HEK293 (cell line): ENCODE measurements around the gene SELENOM.

Experiments used
- INSM2 ChIP-seq: fragments of 450-650 bp; formaldehyde crosslinking; IDR thresholded peaks from 2 replicates; pipeline ENCODE4 v1.5.1; 2016; ENCODE audit warnings: missing biosample characterization, missing genetic modification characterization
- KLF1 ChIP-seq: fragments of 450-650 bp; formaldehyde crosslinking; IDR thresholded peaks from 2 replicates; pipeline ENCODE4 v1.5.1; 2016; ENCODE audit warnings: missing biosample characterization, missing genetic modification characterization
- KLF10 ChIP-seq: fragments of 450-650 bp; IDR thresholded peaks from 2 replicates; pipeline ENCODE4 v1.5.1; 2018; ENCODE audit warnings: missing biosample characterization, mild to moderate bottlenecking, missing genetic modification characterization
- KLF16 ChIP-seq: fragments of 450-650 bp; formaldehyde crosslinking; IDR thresholded peaks from 2 replicates; pipeline ENCODE4 v1.5.1; 2017; ENCODE audit warnings: missing biosample characterization, missing genetic modification characterization
- KLF8 ChIP-seq: fragments of 450-650 bp; formaldehyde crosslinking; IDR thresholded peaks from 2 replicates; pipeline ENCODE4 v1.5.1; 2016; ENCODE audit warnings: missing biosample characterization, missing genetic modification characterization
- MYNN ChIP-seq: fragments of 450-650 bp; formaldehyde crosslinking; IDR thresholded peaks from 2 replicates; pipeline ENCODE4 v1.5.1; 2016; ENCODE audit warnings: missing biosample characterization, missing genetic modification characterization, borderline replicate concordance
- PRDM6 ChIP-seq: fragments of 450-650 bp; formaldehyde crosslinking; IDR thresholded peaks from 2 replicates; pipeline ENCODE4 v1.5.1; 2017; ENCODE audit warnings: missing biosample characterization, missing genetic modification characterization
- TCF7L2 ChIP-seq: IDR thresholded peaks from 2 replicates; pipeline ENCODE4 v1.6.1; 2011; ENCODE audit warnings: low read depth, mild to moderate bottlenecking, inconsistent platforms, low read length, moderate library complexity, borderline replicate concordance
- WT1 ChIP-seq: fragments of 450-650 bp; formaldehyde crosslinking; IDR thresholded peaks from 2 replicates; pipeline ENCODE4 v1.5.1; 2016; ENCODE audit warnings: missing biosample characterization, missing genetic modification characterization
- ZBTB11 ChIP-seq: fragments of 450-650 bp; formaldehyde crosslinking; conservative IDR thresholded peaks from 2 replicates; pipeline ENCODE4 v1.5.1; 2016; ENCODE audit warnings: low read depth, missing biosample characterization, missing genetic modification characterization
- ZBTB7A ChIP-seq: fragments of 450-650 bp; formaldehyde crosslinking; IDR thresholded peaks from 2 replicates; pipeline ENCODE4 v1.5.1; 2016; ENCODE audit warnings: low read depth, missing biosample characterization, missing genetic modification characterization
- ZFP37 ChIP-seq: fragments of 450-650 bp; formaldehyde crosslinking; IDR thresholded peaks from 2 replicates; pipeline ENCODE4 v1.5.1; 2016; ENCODE audit warnings: missing biosample characterization, missing genetic modification characterization
- ZIC2 ChIP-seq: fragments of 450-650 bp; formaldehyde crosslinking; IDR thresholded peaks from 2 replicates; pipeline ENCODE4 v1.5.1; 2016; ENCODE audit warnings: missing biosample characterization, missing genetic modification characterization
- ZNF112 ChIP-seq: fragments of 450-650 bp; formaldehyde crosslinking; IDR thresholded peaks from 2 replicates; pipeline ENCODE4 v1.5.0; 2017; ENCODE audit warnings: missing biosample characterization, missing genetic modification characterization
- ZNF138 ChIP-seq: fragments of 450-650 bp; formaldehyde crosslinking; IDR thresholded peaks from 2 replicates; pipeline ENCODE4 v1.5.1; 2016; ENCODE audit warnings: missing biosample characterization, missing genetic modification characterization, borderline replicate concordance
- ZNF146 ChIP-seq: fragments of 450-650 bp; formaldehyde crosslinking; IDR thresholded peaks from 2 replicates; pipeline ENCODE4 v1.5.1; 2016; ENCODE audit warnings: missing biosample characterization, missing genetic modification characterization
- ZNF169 ChIP-seq: fragments of 450-650 bp; formaldehyde crosslinking; IDR thresholded peaks from 2 replicates; pipeline ENCODE4 v1.5.1; 2016; ENCODE audit warnings: missing biosample characterization, missing genetic modification characterization
- ZNF274 ChIP-seq, 2 experiments: fragments of 200-500 bp in 1 of 2; fragments of 450-650 bp in 1 of 2; sonication (Bioruptor generic) in 1 of 2; formaldehyde crosslinking in 1 of 2; IDR thresholded peaks; 2 replicates each; pipeline versions ENCODE4 v1.5.1 to v1.6.1; 2014 to 2016; ENCODE audit warnings: borderline replicate concordance in 1 of 2, inconsistent platforms in 1 of 2, low read length in 1 of 2, missing biosample characterization in 1 of 2, missing genetic modification characterization in 1 of 2
- ZNF341 ChIP-seq: fragments of 450-650 bp; formaldehyde crosslinking; IDR thresholded peaks from 2 replicates; pipeline ENCODE4; 2016; ENCODE audit warnings: low read depth, missing biosample characterization, missing genetic modification characterization
- ZNF398 ChIP-seq: fragments of 450-650 bp; formaldehyde crosslinking; IDR thresholded peaks from 2 replicates; pipeline ENCODE4 v1.5.1; 2017; ENCODE audit warnings: missing biosample characterization, missing genetic modification characterization
- ZNF416 ChIP-seq: fragments of 450-650 bp; formaldehyde crosslinking; IDR thresholded peaks from 2 replicates; pipeline ENCODE4 v1.5.1; 2016; ENCODE audit warnings: missing biosample characterization, missing genetic modification characterization
- ZNF48 ChIP-seq: fragments of 450-650 bp; formaldehyde crosslinking; IDR thresholded peaks from 2 replicates; pipeline ENCODE4 v1.5.1; 2016; ENCODE audit warnings: missing biosample characterization, missing genetic modification characterization
- ZNF488 ChIP-seq: fragments of 450-650 bp; formaldehyde crosslinking; IDR thresholded peaks from 2 replicates; pipeline ENCODE4 v1.5.1; 2016; ENCODE audit warnings: missing biosample characterization, missing genetic modification characterization
- ZNF580 ChIP-seq: fragments of 450-650 bp; formaldehyde crosslinking; IDR thresholded peaks from 2 replicates; pipeline ENCODE4 v1.5.1; 2016; ENCODE audit warnings: missing biosample characterization, missing genetic modification characterization
- ZNF610 ChIP-seq: fragments of 450-650 bp; formaldehyde crosslinking; IDR thresholded peaks from 2 replicates; pipeline ENCODE4 v1.5.1; 2016; ENCODE audit warnings: missing biosample characterization, missing genetic modification characterization, borderline replicate concordance
- ZNF621 ChIP-seq: fragments of 450-650 bp; formaldehyde crosslinking; IDR thresholded peaks from 2 replicates; pipeline ENCODE4 v1.5.1; 2017; ENCODE audit warnings: missing biosample characterization, missing genetic modification characterization
- ZNF777 ChIP-seq: fragments of 450-650 bp; formaldehyde crosslinking; IDR thresholded peaks from 2 replicates; pipeline ENCODE4 v1.5.1; 2017; ENCODE audit warnings: missing biosample characterization, missing genetic modification characterization, borderline replicate concordance
- ZSCAN23 ChIP-seq: fragments of 450-650 bp; formaldehyde crosslinking; IDR thresholded peaks from 2 replicates; pipeline ENCODE4 v1.5.1; 2016; ENCODE audit warnings: missing biosample characterization, missing genetic modification characterization

The SELENOM gene

GRCh38 chr22:31055635-31056159, 51.7 kb downstream of the SELENOM start (continued):
- TF ChIP-seq ZBTB11 (tag by site-specific recombination) (no peak), ZSCAN23 (tag by site-specific recombination) (peak; percentile 93), ZNF341 (0 out of 2 replicates have a peak, but pooled peaks have one; percentile 48), KLF10 (tag by site-specific recombination) (peak; percentile 85), ZNF580 (tag by site-specific recombination) (0 out of 2 replicates have a peak, but pooled peaks have one; percentile 52), ZFP37 (tag by site-specific recombination) (0 out of 2 replicates have a peak, but pooled peaks have one; percentile 30), MYNN (tag by site-specific recombination) (no peak), ZNF416 (no peak), ZNF621 (no peak), PRDM6 (tag by site-specific recombination) (peak; percentile 2; the same call in 1 of the 2 replicates), ZNF48 (no peak), ZNF112 (no peak), ZNF274 (IDR thresholded peaks at IDR 0.05; ENCODE audit: low read length) (no peak), ZNF274 (tag by site-specific recombination; IDR thresholded peaks at IDR 0.05; ENCODE audit: borderline replicate concordance) (no peak), INSM2 (peak; percentile 96), ZNF398 (tag by site-specific recombination) (peak; percentile 90), ZNF138 (tag by site-specific recombination) (no peak), ZBTB7A (no peak), KLF8 (peak; percentile 80), TCF7L2 (no peak), KLF16 (tag by site-specific recombination) (no peak), ZNF610 (peak; percentile 57; the same call in 1 of the 2 replicates), ZIC2 (tag by site-specific recombination) (peak; percentile 91), ZNF488 (tag by site-specific recombination) (no peak), KLF1 (tag by site-specific recombination) (no peak; the same call in 1 of the 2 replicates), ZNF777 (tag by site-specific recombination) (0 out of 2 replicates have a peak, but pooled peaks have one; percentile 28), ZNF169 (tag by site-specific recombination) (no peak), WT1 (tag by site-specific recombination) (peak; percentile 76), ZNF146 (tag by site-specific recombination) (no peak)
